Measurements from ENCODE around the gene PTN.
"Not testable (repeated sequence)": the region's sequence is repeated elsewhere in the genome, so short reads cannot be mapped to it uniquely, and the experiment has no call there.

Gene PTN

GRCh38 chr7:137262599-137262998, 80.9 kb downstream of the PTN start:
- no peak for DNase-seq

DNA sequence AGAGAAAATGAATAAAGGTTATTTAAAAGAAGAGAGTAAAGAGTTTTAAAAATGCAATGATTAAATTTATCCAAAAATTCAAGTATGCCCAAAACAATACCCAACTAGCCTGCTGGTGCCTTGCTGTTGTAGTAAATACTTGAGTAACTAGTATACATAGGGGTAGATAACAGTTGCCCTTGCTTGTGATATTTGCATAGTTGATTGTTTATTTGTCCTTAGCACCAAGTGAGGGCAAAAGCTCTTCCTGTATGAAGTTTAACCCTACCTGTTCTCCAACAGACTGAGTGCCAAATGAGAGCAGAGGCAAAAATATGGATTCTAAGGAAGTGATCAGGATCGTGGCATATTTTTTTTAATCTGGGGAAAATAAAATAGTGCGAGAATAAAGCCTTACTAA, 85.0 kb downstream of the PTN start:
- no peak for DNase-seq

DNA sequence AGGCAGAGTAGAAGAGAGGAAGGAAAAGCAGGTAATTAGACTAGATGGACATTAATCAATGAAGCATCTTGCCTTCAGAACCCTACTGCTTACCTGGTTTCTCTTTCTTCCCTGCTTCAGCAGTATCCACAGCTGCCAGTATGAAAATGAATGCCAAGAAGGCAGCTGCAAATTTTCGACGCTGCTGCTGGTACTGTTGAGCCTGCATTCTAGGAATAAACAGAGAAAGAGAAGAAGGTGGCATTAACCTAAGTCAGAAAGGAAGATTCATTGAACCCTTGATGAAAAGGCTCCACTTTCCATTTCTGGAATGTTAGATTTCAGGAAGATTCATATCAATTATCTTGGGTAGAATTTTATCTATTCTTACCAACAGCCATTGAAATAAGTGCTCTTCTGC, 88.8 kb downstream of the PTN start:
- DNase-seq: no peak

DNA sequence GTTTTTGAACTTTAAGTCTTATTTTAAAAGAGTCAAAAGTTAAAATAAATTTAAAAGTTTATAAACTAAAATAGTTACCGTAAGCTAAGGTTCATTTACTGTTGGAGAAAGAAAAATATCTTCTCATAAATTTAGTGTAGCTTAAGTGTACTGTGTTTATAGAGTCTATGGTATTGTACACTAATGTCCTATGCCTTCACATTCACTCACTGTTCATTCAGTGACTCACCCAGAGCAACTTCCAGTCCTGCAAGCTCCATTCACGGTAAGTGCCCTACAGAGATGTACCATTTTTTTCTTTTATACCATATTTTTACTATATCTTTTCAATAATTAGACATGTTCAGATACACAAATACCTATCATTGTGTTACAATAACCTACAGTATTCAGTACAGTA, 97.6 kb downstream of the PTN start:
- no peak for DNase-seq

GRCh38 chr7:137245186-137245585, 98.3 kb downstream of the PTN start:
- DNase-seq: no peak

DNA sequence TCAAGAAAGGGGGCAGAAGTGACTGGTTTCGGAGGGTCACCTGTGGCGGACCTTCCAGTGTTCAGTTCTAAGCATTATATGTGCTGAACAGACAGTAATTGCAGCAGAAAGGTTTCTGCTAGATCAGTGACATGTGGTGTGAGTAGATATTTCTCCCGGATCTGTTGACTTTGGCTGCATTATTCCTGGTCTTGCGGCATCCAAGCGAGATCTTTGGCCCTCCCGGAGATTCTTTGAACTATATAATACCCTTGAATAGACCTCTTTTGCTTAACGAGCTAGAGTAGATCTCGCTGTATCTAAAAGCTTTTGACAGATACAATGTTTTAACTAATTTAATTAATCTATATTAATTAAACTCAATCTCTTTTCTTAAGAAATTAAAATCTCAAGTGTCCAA, 99.8 kb downstream of the PTN start:
- DNase-seq: no peak

GRCh38 chr7:137242616-137243015, 100.9 kb downstream of the PTN start:
- DNase-seq: no peak

- DNase-seq: no peak
Observed at GRCh38 chr7:137241655-137242360, 101.7 kb downstream of the PTN start.

DNA sequence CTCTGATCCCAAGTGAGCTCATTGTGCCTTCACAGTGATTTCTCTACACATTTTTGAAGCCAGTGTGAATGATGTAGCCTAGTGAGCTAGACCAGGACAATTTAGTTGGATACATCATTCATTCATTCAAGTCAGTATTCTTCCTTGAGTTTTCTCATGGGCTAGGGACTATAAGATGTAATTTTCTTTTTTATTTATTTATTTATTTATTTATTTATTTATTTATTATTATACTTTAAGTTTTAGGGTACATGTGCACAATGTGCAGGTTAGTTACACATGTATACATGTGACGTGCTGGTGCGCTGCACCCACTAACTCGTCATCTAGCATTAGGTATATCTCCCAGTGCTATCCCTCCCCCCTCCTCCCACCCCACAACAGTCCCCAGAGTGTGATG, 104.3 kb downstream of the PTN start:
- DNase-seq: not testable (repeated sequence)

DNA sequence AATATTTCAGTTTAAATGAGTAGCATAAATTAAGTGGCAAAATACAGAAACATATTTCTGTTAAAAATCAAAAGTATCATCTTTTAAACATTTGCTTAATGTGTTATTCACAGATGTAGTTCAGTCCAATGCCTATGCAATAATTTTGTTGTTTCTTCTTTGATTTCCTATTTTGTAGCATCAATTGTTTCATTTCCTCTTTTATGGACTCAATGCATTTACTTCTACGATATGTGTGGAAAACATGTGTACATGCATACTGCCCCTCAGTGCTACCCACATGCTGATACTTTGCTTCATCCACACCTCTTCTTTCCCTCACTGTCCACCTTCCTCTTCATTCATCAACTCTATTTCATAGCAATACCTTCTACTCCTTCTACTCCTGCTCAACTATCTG, 108.1 kb downstream of the PTN start:
- DNase-seq: no peak

DNA sequence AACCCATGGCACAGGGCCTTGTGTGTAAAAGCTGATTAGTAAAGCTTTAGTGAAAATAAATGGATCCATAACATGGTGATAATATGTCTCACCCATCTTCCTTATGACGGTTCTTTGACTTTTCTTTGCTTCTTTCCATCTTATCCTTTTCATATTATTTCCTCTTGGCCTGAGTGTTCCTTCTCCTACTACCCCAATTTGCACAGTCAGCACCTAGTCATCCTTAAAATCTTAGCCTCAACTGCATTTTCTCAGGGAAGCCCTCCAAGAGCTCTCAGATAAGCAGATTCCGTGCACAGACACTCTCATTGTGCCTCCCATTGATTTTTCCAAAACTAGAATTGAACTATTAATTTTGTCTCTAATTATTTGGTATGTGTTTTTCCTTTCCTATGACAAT, 112.4 kb downstream of the PTN start:
- no peak for DNase-seq

DNA sequence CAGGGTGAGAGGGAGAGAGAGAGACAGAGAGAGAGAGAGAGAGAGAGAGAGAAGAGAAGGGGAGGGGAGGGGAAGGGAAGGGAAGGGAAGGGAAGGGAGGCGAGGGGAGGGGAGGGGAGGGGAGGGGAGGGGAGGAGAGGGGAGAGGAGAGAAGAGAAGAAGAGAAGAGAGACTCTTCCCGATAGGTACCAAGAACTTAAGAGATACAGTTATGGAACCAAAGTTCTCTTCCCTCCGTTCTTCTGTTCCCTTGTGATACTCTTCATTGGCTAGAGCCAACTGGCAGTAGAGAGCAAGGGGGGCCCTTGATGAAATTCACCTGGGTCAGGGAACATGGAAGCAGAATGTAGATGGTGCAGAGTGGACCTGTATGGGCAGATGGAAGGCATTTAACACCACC, 122.1 kb downstream of the PTN start:
- no peak for DNase-seq

GRCh38 chr7:137213744-137214143, 129.8 kb downstream of the PTN start:
- DNase-seq: no peak

GRCh38 chr7:137209151-137209817, 134.2 kb downstream of the PTN start:
- DNase-seq: no peak

GRCh38 chr7:137206770-137207169, 136.8 kb downstream of the PTN start:
- no peak for DNase-seq

GRCh38 chr7:137204246-137204645, 139.3 kb downstream of the PTN start:
- no peak for DNase-seq

GRCh38 chr7:137203351-137203750, 140.2 kb downstream of the PTN start:
- DNase-seq: no peak

- DNase-seq: no peak
Observed at GRCh38 chr7:137196648-137197047, 146.9 kb downstream of the PTN start.

DNA sequence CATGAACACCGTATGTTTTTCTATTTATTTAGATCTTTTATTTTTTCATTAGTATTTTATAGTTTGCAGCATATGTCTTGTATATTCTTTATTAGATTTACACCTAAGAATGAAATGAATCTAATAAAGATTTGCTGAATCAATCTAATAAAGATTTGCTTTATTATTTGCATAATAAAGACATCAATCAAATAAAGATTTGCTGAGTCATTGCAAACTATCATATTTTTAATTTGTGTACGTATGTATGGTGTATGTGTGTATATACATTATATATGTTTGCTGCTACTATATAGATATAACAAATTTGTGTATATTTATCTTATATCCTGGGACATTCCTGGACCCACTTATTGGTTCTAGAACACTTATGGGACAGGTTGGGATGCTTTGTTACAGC, 147.5 kb downstream of the PTN start:
- DNase-seq: no peak

GRCh38 chr7:137181619-137182018, 161.9 kb downstream of the PTN start:
- not testable (repeated sequence) for DNase-seq

All from NCI-H1092 treated with DMSO at 0.1 percent for 48 hours (cell line).